Measurements from ENCODE around the gene WHRN. TPM values are rescaled to one million over a fixed set of nuclear protein-coding genes. Genes with fewer than 3 reads are reported as not detected.

WHRN gene
- total RNA-seq, 2 donors from 2014 or later = 3.3 to 3.6 TPM

- H3K4me1 ChIP-seq = no peaks in the 10 kb centered on the region
- no peaks in the 10 kb centered on the region for H3K27me3 ChIP-seq
- intact Hi-C loops (cut with DNase I) = no loop called here
- no peaks in the 10 kb centered on the region for H3K36me3 ChIP-seq
- H3K9ac ChIP-seq (ENCODE audit: low read depth in 2 of 2, low read length in 2 of 2) = no peak overlapping the region
- H3K27ac ChIP-seq = no peak overlapping the region
- TF ChIP-seq, protein P1, sequence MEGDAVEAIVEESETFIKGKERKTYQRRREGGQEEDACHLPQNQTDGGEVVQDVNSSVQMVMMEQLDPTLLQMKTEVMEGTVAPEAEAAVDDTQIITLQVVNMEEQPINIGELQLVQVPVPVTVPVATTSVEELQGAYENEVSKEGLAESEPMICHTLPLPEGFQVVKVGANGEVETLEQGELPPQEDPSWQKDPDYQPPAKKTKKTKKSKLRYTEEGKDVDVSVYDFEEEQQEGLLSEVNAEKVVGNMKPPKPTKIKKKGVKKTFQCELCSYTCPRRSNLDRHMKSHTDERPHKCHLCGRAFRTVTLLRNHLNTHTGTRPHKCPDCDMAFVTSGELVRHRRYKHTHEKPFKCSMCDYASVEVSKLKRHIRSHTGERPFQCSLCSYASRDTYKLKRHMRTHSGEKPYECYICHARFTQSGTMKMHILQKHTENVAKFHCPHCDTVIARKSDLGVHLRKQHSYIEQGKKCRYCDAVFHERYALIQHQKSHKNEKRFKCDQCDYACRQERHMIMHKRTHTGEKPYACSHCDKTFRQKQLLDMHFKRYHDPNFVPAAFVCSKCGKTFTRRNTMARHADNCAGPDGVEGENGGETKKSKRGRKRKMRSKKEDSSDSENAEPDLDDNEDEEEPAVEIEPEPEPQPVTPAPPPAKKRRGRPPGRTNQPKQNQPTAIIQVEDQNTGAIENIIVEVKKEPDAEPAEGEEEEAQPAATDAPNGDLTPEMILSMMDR (IDR thresholded peaks at IDR 0.05) = no peak
- DNase-seq = no peak
- no peaks in the 10 kb centered on the region for H3K9me3 ChIP-seq
- no peak overlapping the region for H3K4me3 ChIP-seq
These were observed 42.5 kb downstream of the WHRN start for GRCh38 chr9:114462791-114463190.

DNA sequence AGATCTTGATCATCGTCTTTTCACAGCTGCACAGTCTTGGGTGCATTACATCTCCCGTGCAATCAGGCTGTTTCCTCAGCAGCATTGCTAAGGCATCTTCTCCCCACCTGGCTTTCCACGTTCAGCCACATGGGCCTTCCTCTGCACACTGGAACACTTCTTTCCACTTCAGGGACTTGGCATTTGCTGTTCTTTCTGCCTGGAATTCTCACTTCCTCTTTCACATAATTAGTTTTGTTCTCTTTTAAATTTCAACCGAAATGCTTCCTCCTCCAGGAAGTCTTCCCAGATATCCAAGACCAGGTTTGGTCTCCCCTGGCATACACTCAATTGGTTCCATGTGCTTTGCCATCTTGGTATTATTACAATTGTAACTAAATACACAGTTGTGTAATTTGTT is 43.8 kb downstream of the WHRN start:
- Histone ChIP-seq H3K4me1 (no peaks in the 10 kb centered on the region), H3K27me3 (no peaks in the 10 kb centered on the region), H3K9ac (ENCODE audit: low read depth in 2 of 2, low read length in 2 of 2) (no peak overlapping the region), H3K9me3 (no peaks in the 10 kb centered on the region), H3K36me3 (no peaks in the 10 kb centered on the region), H3K4me3 (no peak overlapping the region), H3K27ac (no peak overlapping the region)
- TF ChIP-seq, protein P1 (IDR thresholded peaks at IDR 0.05) = no peak
- intact Hi-C loops (cut with DNase I) = no loop called here
- DNase-seq = no peak

GRCh38 chr9:114460513-114461199 is 44.6 kb downstream of the WHRN start:
- H3K4me1 ChIP-seq = no peaks in the 10 kb centered on the region
- H3K36me3 ChIP-seq = no peaks in the 10 kb centered on the region
- intact Hi-C loops (cut with DNase I) = no loop called here
- TF ChIP-seq, protein P1 (IDR thresholded peaks at IDR 0.05) = no peak
- H3K4me3 ChIP-seq = no peak overlapping the region
- DNase-seq = no peak
- H3K27ac ChIP-seq = no peak overlapping the region
- no peaks in the 10 kb centered on the region for H3K27me3 ChIP-seq
- no peak overlapping the region for H3K9ac ChIP-seq (ENCODE audit: low read depth in 2 of 2, low read length in 2 of 2)
- no peaks in the 10 kb centered on the region for H3K9me3 ChIP-seq

DNA sequence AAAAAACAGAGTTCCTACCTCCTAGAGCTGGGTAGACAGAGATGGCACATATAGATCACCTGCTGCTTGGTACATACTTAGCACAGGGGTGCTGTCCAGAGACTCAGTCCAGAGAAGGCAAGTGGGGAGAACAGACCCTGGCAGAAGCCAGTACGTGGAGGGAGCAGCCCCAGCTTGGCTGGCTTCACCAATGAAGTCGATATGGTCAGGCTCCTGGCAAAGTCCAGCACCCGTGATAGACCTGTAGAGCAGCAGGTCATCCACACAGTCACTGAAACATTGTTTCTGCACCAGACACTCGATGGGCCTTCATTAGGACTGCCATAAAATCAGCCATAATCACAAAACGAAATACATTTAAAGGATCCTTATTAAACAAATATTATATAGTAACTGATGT is 45.8 kb downstream of the WHRN start:
- no peaks in the 10 kb centered on the region for H3K27me3 ChIP-seq
- H3K4me1 ChIP-seq = no peaks in the 10 kb centered on the region
- DNase-seq = no peak
- no peak overlapping the region for H3K4me3 ChIP-seq
- H3K36me3 ChIP-seq = no peaks in the 10 kb centered on the region
- no peak overlapping the region for H3K27ac ChIP-seq
- TF ChIP-seq, protein P1 (IDR thresholded peaks at IDR 0.05) = no peak
- intact Hi-C loops (cut with DNase I) = no loop called here
- no peak overlapping the region for H3K9ac ChIP-seq (ENCODE audit: low read depth in 2 of 2, low read length in 2 of 2)
- no peaks in the 10 kb centered on the region for H3K9me3 ChIP-seq

DNA sequence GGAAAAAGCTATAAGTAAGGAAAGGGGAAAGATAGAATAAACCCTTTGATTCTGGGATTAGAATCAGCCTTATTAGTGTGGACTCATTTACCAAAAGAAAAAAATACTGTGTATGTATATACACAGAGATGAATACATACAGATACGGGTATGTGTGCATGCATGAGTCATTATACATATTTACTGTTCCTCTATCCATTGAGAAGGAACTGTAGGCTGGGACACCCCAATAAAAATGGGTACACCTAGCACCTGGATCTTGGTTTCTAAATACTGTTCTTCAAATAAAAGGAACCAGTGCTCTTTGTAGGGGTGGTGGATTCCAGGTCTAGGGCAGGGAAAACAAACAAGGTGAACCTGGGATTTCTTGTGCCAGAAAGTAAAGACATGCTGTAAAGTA is 48.3 kb downstream of the WHRN start:
- H3K4me3 ChIP-seq = no peak overlapping the region
- TF ChIP-seq, protein P1 (IDR thresholded peaks at IDR 0.05) = no peak
- no peak overlapping the region for H3K9ac ChIP-seq (ENCODE audit: low read depth in 2 of 2, low read length in 2 of 2)
- intact Hi-C loops (cut with DNase I) = no loop called here
- no peaks in the 10 kb centered on the region for H3K36me3 ChIP-seq
- no peak overlapping the region for H3K27ac ChIP-seq
- no peaks in the 10 kb centered on the region for H3K4me1 ChIP-seq
- H3K27me3 ChIP-seq = no peaks in the 10 kb centered on the region
- no peaks in the 10 kb centered on the region for H3K9me3 ChIP-seq
- no peak for DNase-seq

Measured in colonic mucosa (tissue), 4 donors.